ENCODE measurements around the gene TBL1XR1.

Gene TBL1XR1

GRCh38 chr3:177137774-177138705, 59.2 kb downstream of the TBL1XR1 start:
- Histone ChIP-seq H3K79me1 (replicated peaks; ENCODE audit: low read length, poor library complexity, severe bottlenecking) (peaks cover 3% of the 10 kb centered on the region), H2AK5ac (ENCODE audit: low read length, severe bottlenecking) (no peak overlapping the region), H2BK120ac (ENCODE audit: low read depth, low read length) (no peak overlapping the region), H3K9ac (ENCODE audit: low read length) (no peak overlapping the region), H3K27me3 (ENCODE audit: control insufficient read depth in 1 of 2, insufficient read depth in 1 of 2, low read length in 2 of 2) (no peaks in the 10 kb centered on the region), H3K27ac (ENCODE audit: low read length, poor library complexity, severe bottlenecking) (no peak overlapping the region), H3K36me3 (ENCODE audit: control insufficient read depth in 1 of 2, insufficient read depth in 2 of 2, low read depth in 1 of 2, low read length in 2 of 2) (peaks cover 4 to 7% of the 10 kb centered on the region in 2 experiments), H3K4me1 (ENCODE audit: control insufficient read depth, insufficient read depth, low read depth, low read length) (no peaks in the 10 kb centered on the region), H3K4ac (ENCODE audit: low read depth in 1 of 2, low read length in 2 of 2) (no peak overlapping the region), H3K9me3 (ENCODE audit: control insufficient read depth, low read length) (no peaks in the 10 kb centered on the region), H2BK5ac (ENCODE audit: low read depth, low read length, poor library complexity, severe bottlenecking) (no peak overlapping the region), H3K18ac (ENCODE audit: low read depth in 1 of 2, low read length in 2 of 2) (no peak overlapping the region), H4K91ac (ENCODE audit: low read length) (no peak overlapping the region), H3K4me2 (ENCODE audit: low read length, poor library complexity, severe bottlenecking) (no peak overlapping the region), H3K4me3 (ENCODE audit: insufficient read depth in 1 of 2, low read depth in 1 of 2, low read length in 2 of 2) (no peak overlapping the region), H3K23ac (ENCODE audit: low read length in 2 of 2) (no peak overlapping the region), H4K8ac (ENCODE audit: low read length) (no peak overlapping the region), H3K14ac (ENCODE audit: low read length in 2 of 2) (no peak overlapping the region), H2BK12ac (ENCODE audit: low read length in 2 of 2) (no peak overlapping the region), H2BK15ac (ENCODE audit: low read depth, poor library complexity, severe bottlenecking) (no peak overlapping the region), H2AFZ (ENCODE audit: low read depth, low read length) (no peak overlapping the region)
- no peak for DNase-seq
- WGBS, result 97% methylated on average over 6 of the region's 7 CpGs

GRCh38 chr3:177136741-177137140, 60.5 kb downstream of the TBL1XR1 start:
- H2BK15ac ChIP-seq (ENCODE audit: low read depth, poor library complexity, severe bottlenecking), result no peak overlapping the region
- no peak overlapping the region for H3K18ac ChIP-seq (ENCODE audit: low read depth in 1 of 2, low read length in 2 of 2)
- H3K9ac ChIP-seq (ENCODE audit: low read length), result no peak overlapping the region
- no peak overlapping the region for H2BK120ac ChIP-seq (ENCODE audit: low read depth, low read length)
- H3K4me1 ChIP-seq (ENCODE audit: control insufficient read depth, insufficient read depth, low read depth, low read length), result no peaks in the 10 kb centered on the region
- no peak overlapping the region for H3K4me2 ChIP-seq (ENCODE audit: low read length, poor library complexity, severe bottlenecking)
- H3K27me3 ChIP-seq (ENCODE audit: control insufficient read depth in 1 of 2, insufficient read depth in 1 of 2, low read length in 2 of 2), result no peaks in the 10 kb centered on the region
- H3K23ac ChIP-seq (ENCODE audit: low read length in 2 of 2), result no peak overlapping the region
- peaks cover 3% of the 10 kb centered on the region for H3K79me1 ChIP-seq (replicated peaks; ENCODE audit: low read length, poor library complexity, severe bottlenecking)
- H3K9me3 ChIP-seq (ENCODE audit: control insufficient read depth, low read length), result no peaks in the 10 kb centered on the region
- WGBS, result 94% methylated on average over 6 of the region's 6 CpGs
- H4K91ac ChIP-seq (ENCODE audit: low read length), result no peak overlapping the region
- H2BK12ac ChIP-seq (ENCODE audit: low read length in 2 of 2), result no peak overlapping the region
- H2AFZ ChIP-seq (ENCODE audit: low read depth, low read length), result no peak overlapping the region
- no peak overlapping the region for H3K4me3 ChIP-seq (ENCODE audit: insufficient read depth in 1 of 2, low read depth in 1 of 2, low read length in 2 of 2)
- no peak overlapping the region for H3K4ac ChIP-seq (ENCODE audit: low read depth in 1 of 2, low read length in 2 of 2)
- DNase-seq, result no peak
- H3K27ac ChIP-seq (ENCODE audit: low read length, poor library complexity, severe bottlenecking), result no peak overlapping the region
- no peak overlapping the region for H4K8ac ChIP-seq (ENCODE audit: low read length)
- H3K14ac ChIP-seq (ENCODE audit: low read length in 2 of 2), result no peak overlapping the region
- no peak overlapping the region for H2BK5ac ChIP-seq (ENCODE audit: low read depth, low read length, poor library complexity, severe bottlenecking)
- H2AK5ac ChIP-seq (ENCODE audit: low read length, severe bottlenecking), result no peak overlapping the region
- H3K36me3 ChIP-seq (ENCODE audit: control insufficient read depth in 1 of 2, insufficient read depth in 2 of 2, low read depth in 1 of 2, low read length in 2 of 2), result peaks cover 7 to 14% of the 10 kb centered on the region in 2 experiments

- H3K4me2 ChIP-seq (ENCODE audit: low read length, poor library complexity, severe bottlenecking), result no peak overlapping the region
- H3K23ac ChIP-seq (ENCODE audit: low read length in 2 of 2), result no peak overlapping the region
- H2AFZ ChIP-seq (ENCODE audit: low read depth, low read length), result no peak overlapping the region
- H3K4me1 ChIP-seq (ENCODE audit: control insufficient read depth, insufficient read depth, low read depth, low read length), result no peaks in the 10 kb centered on the region
- H2BK12ac ChIP-seq (ENCODE audit: low read length in 2 of 2), result no peak overlapping the region
- 95% methylated on average over 8 of the region's 10 CpGs for WGBS
- no peak overlapping the region for H2BK5ac ChIP-seq (ENCODE audit: low read depth, low read length, poor library complexity, severe bottlenecking)
- H3K79me1 ChIP-seq (replicated peaks; ENCODE audit: low read length, poor library complexity, severe bottlenecking), result peaks cover 3% of the 10 kb centered on the region
- no peaks in the 10 kb centered on the region for H3K27me3 ChIP-seq (ENCODE audit: control insufficient read depth in 1 of 2, insufficient read depth in 1 of 2, low read length in 2 of 2)
- H3K4me3 ChIP-seq (ENCODE audit: insufficient read depth in 1 of 2, low read depth in 1 of 2, low read length in 2 of 2), result no peak overlapping the region
- no peak overlapping the region for H4K91ac ChIP-seq (ENCODE audit: low read length)
- H2BK15ac ChIP-seq (ENCODE audit: low read depth, poor library complexity, severe bottlenecking), result no peak overlapping the region
- no peak overlapping the region for H3K18ac ChIP-seq (ENCODE audit: low read depth in 1 of 2, low read length in 2 of 2)
- no peak overlapping the region for H4K8ac ChIP-seq (ENCODE audit: low read length)
- H3K27ac ChIP-seq (ENCODE audit: low read length, poor library complexity, severe bottlenecking), result no peak overlapping the region
- H3K36me3 ChIP-seq (ENCODE audit: control insufficient read depth in 1 of 2, insufficient read depth in 2 of 2, low read depth in 1 of 2, low read length in 2 of 2), result peaks cover 7 to 17% of the 10 kb centered on the region in 2 experiments
- no peaks in the 10 kb centered on the region for H3K9me3 ChIP-seq (ENCODE audit: control insufficient read depth, low read length)
- no peak overlapping the region for H3K9ac ChIP-seq (ENCODE audit: low read length)
- no peak for DNase-seq
- no peak overlapping the region for H3K4ac ChIP-seq (ENCODE audit: low read depth in 1 of 2, low read length in 2 of 2)
- H3K14ac ChIP-seq (ENCODE audit: low read length in 2 of 2), result no peak overlapping the region
- H2AK5ac ChIP-seq (ENCODE audit: low read length, severe bottlenecking), result no peak overlapping the region
- no peak overlapping the region for H2BK120ac ChIP-seq (ENCODE audit: low read depth, low read length)
These were observed 61.3 kb downstream of the TBL1XR1 start for GRCh38 chr3:177135841-177136492.

GRCh38 chr3:177134816-177135210, 62.5 kb downstream of the TBL1XR1 start:
- no peak overlapping the region for H3K4ac ChIP-seq (ENCODE audit: low read depth in 1 of 2, low read length in 2 of 2)
- no peak overlapping the region for H2BK12ac ChIP-seq (ENCODE audit: low read length in 2 of 2)
- no peak overlapping the region for H3K23ac ChIP-seq (ENCODE audit: low read length in 2 of 2)
- H2AK5ac ChIP-seq (ENCODE audit: low read length, severe bottlenecking), result no peak overlapping the region
- H3K18ac ChIP-seq (ENCODE audit: low read depth in 1 of 2, low read length in 2 of 2), result no peak overlapping the region
- H2BK5ac ChIP-seq (ENCODE audit: low read depth, low read length, poor library complexity, severe bottlenecking), result no peak overlapping the region
- H3K4me2 ChIP-seq (ENCODE audit: low read length, poor library complexity, severe bottlenecking), result no peak overlapping the region
- H3K79me1 ChIP-seq (replicated peaks; ENCODE audit: low read length, poor library complexity, severe bottlenecking), result peaks cover 3% of the 10 kb centered on the region
- no peaks in the 10 kb centered on the region for H3K9me3 ChIP-seq (ENCODE audit: control insufficient read depth, low read length)
- H3K14ac ChIP-seq (ENCODE audit: low read length in 2 of 2), result no peak overlapping the region
- no peaks in the 10 kb centered on the region for H3K27me3 ChIP-seq (ENCODE audit: control insufficient read depth in 1 of 2, insufficient read depth in 1 of 2, low read length in 2 of 2)
- no peak overlapping the region for H3K27ac ChIP-seq (ENCODE audit: low read length, poor library complexity, severe bottlenecking)
- H2BK15ac ChIP-seq (ENCODE audit: low read depth, poor library complexity, severe bottlenecking), result no peak overlapping the region
- DNase-seq, result no peak
- no peak overlapping the region for H3K9ac ChIP-seq (ENCODE audit: low read length)
- peaks cover 7 to 21% of the 10 kb centered on the region in 2 experiments for H3K36me3 ChIP-seq (ENCODE audit: control insufficient read depth in 1 of 2, insufficient read depth in 2 of 2, low read depth in 1 of 2, low read length in 2 of 2)
- WGBS, result 100% methylated on average over 5 of the region's 8 CpGs
- H2BK120ac ChIP-seq (ENCODE audit: low read depth, low read length), result no peak overlapping the region
- H2AFZ ChIP-seq (ENCODE audit: low read depth, low read length), result no peak overlapping the region
- no peak overlapping the region for H4K91ac ChIP-seq (ENCODE audit: low read length)
- no peaks in the 10 kb centered on the region for H3K4me1 ChIP-seq (ENCODE audit: control insufficient read depth, insufficient read depth, low read depth, low read length)
- no peak overlapping the region for H3K4me3 ChIP-seq (ENCODE audit: insufficient read depth in 1 of 2, low read depth in 1 of 2, low read length in 2 of 2)
- H4K8ac ChIP-seq (ENCODE audit: low read length), result no peak overlapping the region
